GM21723 (cell line): Measurements from ENCODE around the gene LAD1.

Source experiments
- ATAC-seq: cut with Tn5 transposase; IDR thresholded peaks from one replicate; pipeline ENCODE4 v1.9.1; 2021; ENCODE audit warnings: mild to moderate bottlenecking, moderate library complexity; ENCODE audit not compliant: unreplicated experiment

LAD1 gene

DNA sequence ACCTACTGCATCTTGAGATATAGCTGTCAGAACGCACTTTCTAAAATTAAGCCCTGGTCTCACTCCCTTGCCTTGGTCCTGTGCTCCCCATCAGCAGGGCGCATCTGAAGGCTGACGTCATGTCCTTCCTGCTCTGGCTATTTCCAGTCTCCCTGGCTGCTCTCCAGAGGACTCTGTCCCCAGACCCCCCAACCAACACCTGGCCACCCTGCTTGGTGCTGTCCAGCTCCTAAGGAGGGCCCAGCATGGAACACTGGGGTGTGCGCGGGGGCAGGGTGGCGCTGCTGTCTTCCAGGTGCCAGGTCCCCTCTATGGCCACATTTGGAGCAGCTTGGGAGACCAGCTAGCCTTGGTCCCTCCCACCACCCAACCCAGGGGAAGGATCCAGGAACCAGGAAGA is 29.9 kb downstream of the LAD1 start:
- ATAC-seq = no peak

DNA sequence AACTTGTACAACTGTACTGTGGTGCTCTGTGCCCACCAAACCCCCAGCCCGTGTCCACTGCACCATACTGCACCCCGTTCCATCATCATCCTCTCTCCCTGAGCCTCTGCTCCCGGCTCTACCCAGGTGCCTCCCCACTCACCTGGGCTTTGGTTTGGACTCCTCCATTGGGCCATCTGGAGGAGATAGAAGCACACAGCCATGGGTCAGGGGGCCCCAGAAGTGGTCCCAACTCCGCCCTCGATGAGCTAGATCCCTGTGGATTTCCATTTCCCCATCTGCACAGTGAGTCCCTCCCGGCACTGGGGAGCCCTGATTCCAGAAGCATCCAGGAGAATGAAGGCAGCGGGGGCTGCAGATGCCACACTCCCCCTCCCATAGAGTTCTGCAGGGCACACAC is 32.4 kb downstream of the LAD1 start:
- no peak for ATAC-seq

DNA sequence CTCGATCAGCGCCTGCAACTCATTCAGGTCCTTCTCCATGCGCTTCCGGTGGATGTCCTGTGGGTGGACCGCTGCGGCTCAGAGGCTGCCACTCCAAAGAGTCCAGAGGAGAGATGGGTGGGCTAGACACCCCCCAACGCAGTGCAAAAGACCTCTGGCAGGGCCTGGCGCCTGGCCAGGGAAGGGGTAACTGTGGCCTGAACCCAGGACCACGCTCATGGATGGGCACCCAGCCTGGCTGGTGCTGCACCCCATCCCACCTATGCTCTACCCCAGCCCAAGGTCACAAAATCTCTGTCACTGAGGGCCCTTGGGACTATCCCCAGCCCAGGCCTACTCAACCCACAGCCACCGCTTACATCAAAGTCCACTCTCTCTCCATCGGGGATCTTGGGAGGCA is 33.9 kb downstream of the LAD1 start:
- no peak for ATAC-seq

- ATAC-seq = no peak
These were observed 34.4 kb downstream of the LAD1 start for GRCh38 chr1:201364808-201365105.

DNA sequence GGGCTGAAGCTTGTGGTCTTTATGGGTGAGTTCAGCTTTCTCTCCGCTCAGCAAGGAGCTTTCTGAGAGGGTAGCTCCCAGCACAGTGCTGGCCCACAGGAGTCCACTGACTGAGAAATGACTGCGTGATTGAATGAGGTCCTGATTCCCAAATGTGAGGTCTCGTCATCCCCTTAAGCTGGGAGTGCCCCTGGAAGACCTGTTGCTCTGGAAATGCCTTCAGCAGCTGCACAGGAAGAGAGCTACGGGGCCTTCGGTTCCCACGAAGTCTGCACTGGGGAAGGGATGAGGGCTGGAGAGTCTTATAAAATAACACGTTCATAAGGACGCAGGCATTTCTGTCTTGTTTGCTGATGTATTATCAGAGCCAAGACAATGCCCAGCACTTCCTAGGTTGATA is 35.7 kb downstream of the LAD1 start:
- ATAC-seq = no peak

DNA sequence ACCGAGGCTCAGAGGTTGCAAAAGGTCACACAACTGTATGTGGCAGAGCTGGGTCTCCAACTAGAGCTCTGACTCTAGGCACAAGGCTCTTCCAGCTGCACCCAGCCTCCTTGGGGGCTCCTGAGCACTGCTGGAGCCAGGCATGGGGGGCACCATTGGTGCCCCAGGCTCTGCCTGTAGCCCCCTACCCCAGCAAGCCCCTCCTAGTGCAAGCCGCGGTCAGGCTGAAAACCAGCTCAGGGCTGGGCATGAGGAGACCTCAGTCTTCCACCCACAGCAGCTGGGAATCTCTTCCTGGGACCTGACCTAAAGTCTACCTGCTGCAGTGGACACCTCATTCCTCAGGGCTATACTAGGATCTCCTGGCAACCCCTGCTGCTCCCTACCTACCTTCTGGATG is 36.2 kb downstream of the LAD1 start:
- no peak for ATAC-seq

DNA sequence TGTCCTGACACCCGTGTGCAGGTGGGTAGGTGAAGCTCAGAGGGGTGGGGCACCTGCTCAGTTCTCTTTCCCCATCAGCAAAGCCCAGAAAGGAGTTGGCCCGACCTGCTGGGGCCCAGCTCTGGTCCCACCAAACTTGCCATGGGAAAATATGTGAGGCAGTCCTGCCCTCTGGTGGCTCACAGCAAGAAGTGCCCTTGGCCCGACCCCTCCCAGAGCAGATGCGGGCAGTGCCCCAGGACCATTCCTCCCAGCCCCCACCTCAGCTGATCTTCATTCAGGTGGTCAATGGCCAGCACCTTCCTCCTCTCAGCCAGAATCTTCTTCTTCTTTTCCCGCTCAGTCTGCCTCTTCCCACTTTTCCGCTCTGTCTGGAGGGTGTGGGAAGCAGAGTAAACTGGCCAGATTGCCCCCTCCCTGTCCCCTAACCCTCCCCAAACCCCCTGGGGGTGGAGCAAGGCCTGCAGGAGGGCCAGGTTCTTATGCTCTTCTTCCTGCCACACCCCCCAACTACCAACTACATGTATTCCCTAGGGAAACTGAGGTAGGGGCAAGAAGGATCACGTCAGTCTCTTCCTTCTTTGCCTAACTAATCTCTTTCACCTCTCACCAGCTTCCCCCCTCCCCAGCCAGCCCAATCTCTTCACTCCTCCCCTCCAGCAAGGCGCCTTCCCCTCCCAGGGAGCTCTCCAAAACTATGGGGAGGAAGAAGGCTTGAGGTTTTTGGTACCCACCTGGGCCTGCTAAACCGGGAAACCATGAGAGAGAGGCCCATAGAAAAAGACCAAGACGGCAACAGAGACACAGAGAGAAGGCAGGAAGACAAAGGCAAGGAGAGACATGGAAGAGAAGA is 37.2 kb downstream of the LAD1 start:
- ATAC-seq = no peak

DNA sequence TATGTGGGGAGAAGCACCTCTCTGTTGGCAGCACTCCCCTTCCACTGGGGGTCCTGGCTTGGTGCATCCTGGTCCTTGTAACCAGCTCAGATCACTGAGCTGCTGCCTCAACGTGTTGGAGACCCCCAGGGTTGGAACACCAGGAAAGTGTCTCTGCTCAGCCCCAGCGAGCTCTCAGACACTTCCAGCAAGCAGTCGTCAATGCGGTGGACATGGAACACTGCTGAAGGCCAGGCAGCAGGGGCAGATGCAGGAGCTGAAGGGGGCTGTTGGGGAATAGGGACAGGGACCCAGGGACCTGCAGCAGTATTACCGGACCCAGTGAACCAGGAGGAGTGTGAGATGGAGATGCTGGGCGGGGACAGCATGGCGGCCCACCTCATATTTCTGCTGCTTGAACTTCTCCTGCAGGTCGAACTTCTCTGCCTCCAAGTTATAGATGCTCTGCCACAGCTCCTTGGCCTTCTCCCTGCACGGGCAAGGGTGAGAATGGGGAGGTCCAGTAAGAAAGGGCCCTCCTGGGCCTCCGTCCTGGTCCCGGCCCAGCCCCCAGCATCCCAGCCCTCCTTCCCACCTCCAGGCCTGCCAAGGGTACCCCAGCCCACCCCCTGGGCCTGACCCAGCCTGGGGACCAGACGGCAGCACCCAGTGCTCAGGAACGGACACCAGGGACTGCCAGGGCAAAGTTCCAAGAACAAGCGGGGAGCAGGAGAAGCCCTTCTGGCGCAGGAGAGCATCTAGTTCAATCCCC is 38.0 kb downstream of the LAD1 start:
- no peak for ATAC-seq

GRCh38 chr1:201360486-201360885 is 38.6 kb downstream of the LAD1 start:
- ATAC-seq = no peak

DNA sequence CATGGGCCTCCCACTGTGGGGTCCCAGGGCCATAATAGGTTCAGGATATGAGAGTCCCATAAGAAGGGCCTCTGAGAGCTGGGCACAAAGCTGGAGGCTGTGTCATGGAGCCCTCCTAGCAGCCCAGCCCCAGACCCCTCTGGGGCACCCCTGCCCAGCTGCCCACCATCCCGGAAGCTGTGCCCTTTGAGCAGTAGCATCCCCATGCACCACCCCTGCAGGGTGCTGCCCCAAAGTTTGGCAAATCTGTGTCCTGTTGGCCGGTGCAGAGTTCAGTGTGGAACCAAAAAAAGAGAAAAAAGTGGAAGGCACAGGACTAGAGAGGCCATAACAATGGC is 39.3 kb downstream of the LAD1 start:
- ATAC-seq = no peak

DNA sequence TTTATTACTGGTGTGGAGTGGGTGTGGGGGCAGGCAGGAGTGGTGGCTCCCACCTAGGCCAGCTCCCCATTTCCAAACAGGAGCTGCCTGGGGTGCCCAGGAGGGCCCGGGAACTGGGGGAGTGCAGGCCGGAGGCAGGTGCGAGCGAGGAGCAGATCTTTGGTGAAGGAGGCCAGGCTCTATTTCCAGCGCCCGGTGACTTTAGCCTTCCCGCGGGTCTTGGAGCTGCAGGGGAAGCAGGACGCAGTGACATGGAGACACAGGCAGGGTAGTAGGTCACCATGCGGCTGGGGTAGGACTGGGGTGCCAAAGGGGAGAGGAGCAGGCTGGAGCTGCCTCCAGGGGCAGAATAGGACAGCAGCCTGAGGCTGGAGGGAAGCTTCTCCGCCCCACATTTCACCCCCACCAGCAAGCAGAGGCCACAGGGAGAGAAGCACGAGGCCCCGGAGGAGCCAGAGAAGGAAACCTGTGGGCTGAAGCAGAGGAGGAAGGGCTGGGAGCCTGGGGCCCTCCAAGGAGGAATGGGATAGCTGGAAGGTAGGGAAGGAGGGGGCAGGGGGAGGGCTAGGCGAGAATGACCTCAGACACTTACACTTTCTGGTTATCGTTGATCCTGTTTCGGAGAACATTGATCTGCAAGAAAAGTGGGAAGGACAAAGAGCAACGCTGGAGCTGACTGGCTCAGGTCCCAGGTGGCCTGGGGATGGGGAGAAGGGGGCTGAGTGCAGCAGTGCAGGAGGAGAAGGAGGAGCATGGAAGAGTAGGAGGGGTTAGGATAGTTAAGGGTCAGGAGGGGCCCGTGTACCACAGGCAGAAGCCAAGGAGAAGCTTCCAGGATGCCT is 39.9 kb downstream of the LAD1 start:
- ATAC-seq = no peak

- no peak for ATAC-seq
These were observed 40.5 kb downstream of the LAD1 start for GRCh38 chr1:201358596-201358995.

- ATAC-seq = no peak
These were observed 41.3 kb downstream of the LAD1 start for GRCh38 chr1:201357636-201358348.

GRCh38 chr1:201357211-201357610 is 41.9 kb downstream of the LAD1 start:
- ATAC-seq = no peak

DNA sequence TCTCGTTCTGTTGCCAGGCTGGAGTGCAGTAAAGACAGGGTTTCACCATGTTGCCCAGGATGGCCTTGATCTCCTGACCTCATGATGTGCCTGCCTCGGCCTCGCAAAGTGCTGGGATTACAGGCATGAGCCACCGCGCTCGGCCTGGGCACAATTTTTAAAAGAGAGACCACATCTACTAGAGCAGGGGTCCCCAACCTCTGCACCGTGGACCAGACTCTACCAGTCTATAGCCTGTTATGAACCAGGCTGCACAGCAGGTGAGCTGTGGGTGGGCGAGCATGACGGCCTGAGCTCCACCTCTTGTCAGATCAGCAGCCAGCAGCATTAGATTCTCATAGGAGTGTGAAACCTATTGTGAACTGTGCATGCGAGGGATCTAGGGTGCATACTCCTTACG is 42.4 kb downstream of the LAD1 start:
- ATAC-seq = no peak

DNA sequence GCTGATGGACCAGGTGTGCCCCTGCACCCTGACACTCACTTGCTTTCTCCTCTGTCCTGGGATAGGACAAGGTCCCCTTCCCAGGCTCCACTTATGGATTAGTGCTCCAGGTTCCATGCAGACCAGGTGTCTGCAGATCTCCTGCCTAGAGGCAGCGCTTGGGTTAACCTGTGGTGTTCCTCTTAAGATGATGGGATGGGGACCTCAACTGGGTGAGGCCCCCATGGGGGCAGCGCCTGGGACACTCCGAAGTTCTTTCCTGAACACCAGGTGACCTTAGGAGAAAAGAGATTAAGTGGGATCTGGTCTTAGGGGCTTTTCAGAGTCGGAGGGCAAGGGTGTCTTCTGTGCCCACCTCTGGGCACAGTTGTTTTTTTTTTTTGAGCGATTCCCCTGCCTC is 42.9 kb downstream of the LAD1 start:
- ATAC-seq = no peak

DNA sequence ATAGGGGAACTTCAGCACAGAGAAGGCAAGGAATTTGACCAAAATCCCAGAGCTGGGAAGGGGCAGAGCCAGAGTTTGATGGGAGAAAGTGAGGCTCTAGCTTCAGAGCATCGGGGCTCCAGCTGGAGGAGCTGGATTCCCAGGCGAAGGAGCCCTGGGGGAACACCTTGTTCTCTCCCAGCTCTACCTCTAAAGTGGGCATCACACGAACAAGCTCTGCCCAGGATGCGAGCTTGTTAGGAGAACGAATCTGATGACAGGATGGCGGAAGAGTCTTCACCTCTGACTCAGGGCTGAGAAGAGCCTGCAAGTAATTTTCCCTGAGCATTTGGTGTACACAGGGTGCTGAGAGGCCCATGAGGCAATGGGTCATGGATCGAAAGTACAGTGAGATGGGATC is 43.7 kb downstream of the LAD1 start:
- ATAC-seq = no peak

DNA sequence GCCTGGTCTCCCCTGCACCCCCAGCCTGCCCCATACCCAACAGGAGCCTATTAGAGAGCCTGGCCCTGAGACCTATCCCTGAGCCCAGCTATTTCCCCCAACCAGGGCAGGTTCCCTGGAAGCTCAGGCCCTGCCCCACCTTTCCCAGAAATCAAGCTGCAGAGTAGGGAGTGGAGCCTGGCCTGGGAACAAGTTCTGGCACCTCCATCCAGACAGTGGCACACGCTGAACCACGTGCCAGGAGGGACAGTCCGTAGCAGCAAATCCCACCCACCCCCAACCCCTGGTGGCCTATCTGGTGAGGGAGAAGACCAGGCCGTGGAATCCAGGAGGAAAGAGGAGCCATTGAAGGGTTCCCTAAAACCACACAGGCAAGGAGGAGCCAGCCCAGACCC is 44.2 kb downstream of the LAD1 start:
- no peak for ATAC-seq

GRCh38 chr1:201354151-201354900 is 44.8 kb downstream of the LAD1 start:
- ATAC-seq = no peak

- ATAC-seq = no peak
These were observed 45.8 kb downstream of the LAD1 start for GRCh38 chr1:201353186-201353940.
